K562 (cell line): ENCODE results near the gene CARD9. TPM values are rescaled to one million over a fixed set of nuclear protein-coding genes. Genes with fewer than 3 reads are reported as not detected.
A peak's percentile ranks its signal among the peaks of the same experiment; 100 is the strongest.

Experiments used
- ATAC-seq: fragments of 200-7000 bp; cut with Tn5 transposase; 3 replicates; pipeline ENCODE4 v1.9.1; 2020; ENCODE audit warnings: moderate library complexity
- BruUV-seq: library from RNA; stranded (reverse); fragments of 400-500 nt; replicated peaks from 2 replicates; lab custom pipeline; 2021; lab: Mats Ljungman, UMichigan
- CTCF ChIA-PET: fragments of 300-600 bp; formaldehyde crosslinking; extraction: SDS; loops from one replicate; lab custom pipeline; 2021; ENCODE audit warnings: low intra/inter-chr PET ratio; lab: Yijun Ruan, JAX
- POLR2A ChIA-PET: fragments of 300-600, 350-650 bp; sonication (Branson Sonifier 250); formaldehyde crosslinking; extraction: SDS; loops from one replicate; lab custom pipeline; 2021; ENCODE audit warnings: antibody characterized with exemption, inconsistent platforms; lab: Yijun Ruan, JAX
- DNase-seq, 4 experiments: peaks; one replicate each; pipeline versions ENCODE4 v3.0.0 to v3.0.0-alpha.2; 2011 to 2018; ENCODE audit warnings: low spot score in 3 of 4, mixed read lengths in 3 of 4; ENCODE audit errors: extremely low read depth in 1 of 4
- FAIRE-seq: peaks from 2 replicates; lab custom pipeline; 2011; peaks lifted over from hg19 to GRCh38; lab: Jason Lieb, UNC
- H2AFZ ChIP-seq: 2 replicates; pipeline ENCODE4 v1.6.0; 2011; ENCODE audit warnings: low read depth, low read length, control low read depth, inconsistent platforms
- H3K27ac ChIP-seq: fragments of 200-600 bp; 3 replicates; pipeline ENCODE4 v1.8.0; 2011; ENCODE audit warnings: low read depth, mild to moderate bottlenecking, control low read depth, inconsistent platforms, low read length, moderate library complexity, mixed read lengths; ENCODE audit errors: extremely low read depth
- H3K27me3 ChIP-seq, 2 experiments: fragments of 300-600 bp in 1 of 2; 2 replicates in 1 of 2; 3 replicates in 1 of 2; pipeline versions ENCODE4 v1.6.0 to v1.8.0; 2011; ENCODE audit warnings: inconsistent platforms in 2 of 2, low read length in 2 of 2, mild to moderate bottlenecking in 1 of 2, mixed read lengths in 1 of 2, moderate library complexity in 1 of 2; ENCODE audit not compliant: control insufficient read depth in 2 of 2, insufficient read depth in 2 of 2
- H3K36me3 ChIP-seq: fragments of 300-600 bp; 3 replicates; pipeline ENCODE4 v1.8.0; 2011; ENCODE audit warnings: mild to moderate bottlenecking, low read length, inconsistent platforms; ENCODE audit not compliant: control insufficient read depth, insufficient read depth
- H3K4me1 ChIP-seq, 2 experiments: fragments of 200-600 bp in 1 of 2; replicated peaks in 1 of 2; 2 replicates in 1 of 2; 3 replicates in 1 of 2; pipeline versions ENCODE4 v1.5.1 to v1.8.0; 2011; ENCODE audit warnings: inconsistent platforms in 2 of 2, low read length in 2 of 2, mild to moderate bottlenecking in 1 of 2, mixed read lengths in 1 of 2, moderate library complexity in 1 of 2; ENCODE audit not compliant: control insufficient read depth in 2 of 2, insufficient read depth in 2 of 2
- H3K4me2 ChIP-seq: 2 replicates; pipeline ENCODE4 v1.6.1; 2011; ENCODE audit warnings: low read length, control low read depth, inconsistent platforms, mixed read lengths; ENCODE audit not compliant: insufficient read depth
- H3K4me3 ChIP-seq: fragments of 200-600 bp; sonication (generic), shearing (Covaris generic); 2 replicates; pipeline ENCODE4 v1.5.1; 2016; ENCODE audit warnings: control low read depth, inconsistent platforms
- H3K79me2 ChIP-seq: fragments of 200-600 bp; 3 replicates; pipeline ENCODE4 v1.8.0; 2011; ENCODE audit warnings: low read length, inconsistent platforms; ENCODE audit not compliant: control insufficient read depth, insufficient read depth
- H3K9ac ChIP-seq, 2 experiments: 2 replicates each; pipeline versions ENCODE4 v1.6.0 to v1.6.1; 2011; ENCODE audit warnings: low read depth in 2 of 2, low read length in 2 of 2, control low read depth in 1 of 2, inconsistent platforms in 1 of 2, mild to moderate bottlenecking in 1 of 2, mixed read lengths in 1 of 2; ENCODE audit not compliant: insufficient read depth in 1 of 2
- H3K9me1 ChIP-seq: one replicate; pipeline ENCODE4 v1.6.0; 2011; ENCODE audit warnings: inconsistent platforms, mild to moderate bottlenecking, low read length, moderate library complexity; ENCODE audit not compliant: control insufficient read depth, insufficient read depth
- H3K9me3 ChIP-seq: replicated peaks from 2 replicates; pipeline ENCODE4 v1.5.1; 2011; ENCODE audit warnings: low read depth, low read length, inconsistent platforms; ENCODE audit not compliant: control insufficient read depth, insufficient read depth
- H4K20me1 ChIP-seq: replicated peaks from 2 replicates; pipeline ENCODE4 v1.6.1; 2011; ENCODE audit warnings: low read length, inconsistent platforms, mixed read lengths; ENCODE audit not compliant: control insufficient read depth, insufficient read depth
- EGR1 ChIP-seq: fragments of 450-650 bp; conservative IDR thresholded peaks from 2 replicates; pipeline ENCODE4 v1.6.1; 2017; ENCODE audit warnings: mild to moderate bottlenecking
- WGBS: fragments of 100-300 bp; shearing (Covaris generic); methylation state at CpG from one replicate; pipeline ENCODE4 v1.1.6; 2016; ENCODE audit warnings: low coverage, mixed read lengths; ENCODE audit not compliant: insufficient coverage; ENCODE audit errors: missing lambda C conversion rate; 5-methylcytosine and 5-hydroxymethylcytosine counted together
- in situ Hi-C: fragments of 300-500 bp; cut with MboI; formaldehyde crosslinking; loops from 4 replicates; pipeline ENCODE4 v1.15.0; 2018; ENCODE audit warnings: inconsistent platforms, mixed read lengths
- intact Hi-C: fragments of 100-400 bp; cut with micrococcal nuclease; formaldehyde crosslinking; loops from 2 replicates; pipeline ENCODE4 v1.14.2; 2022
- polyA plus RNA-seq, 8 experiments: library from polyadenylated mRNA; depleted of rRNA in 4 of 8; stranded (reverse) in 5 of 8; unstranded in 3 of 8; fragments of >200 nt; fragmentation: Nextera tagmentation in 2 of 8; fragmentation: Illumina TruSeq in 1 of 8; extraction: Ambion mirVana in 2 of 8; extraction: Trizol in 1 of 8; gene quantifications; 2 replicates each; pipeline versions ENCODE4 v1.2.1 to v1.2.3, GENCODE V29; 2011 to 2014; ENCODE audit warnings: inconsistent platforms in 1 of 8, missing spikeins in 1 of 8
- total RNA-seq, 7 experiments: library from RNA; depleted of rRNA in 6 of 7; stranded (reverse); fragments of >200 nt in 6 of 7; fragmentation: Illumina TruSeq in 2 of 7; extraction: Trizol in 2 of 7; gene quantifications; 2 replicates each; pipeline versions ENCODE4 v1.2.1 to v1.2.3, GENCODE V29; 2011 to 2021; ENCODE audit warnings: low replicate concordance in 1 of 7
- TF ChIP-seq, protein P1 (sequence below): fragments of 250-450 bp; sonication (Bioruptor Pico); IDR thresholded peaks from 2 replicates; pipeline ENCODE4 v1.4.0; 2020
- TF ChIP-seq, protein P2 (sequence below): IDR thresholded peaks from 2 replicates; pipeline ENCODE4 v1.6.1; 2012; ENCODE audit warnings: low read depth, low read length, improper control_type of control experiment, borderline replicate concordance

The CARD9 gene
- total and polyA plus RNA-seq, 9 of the 15 experiments (the other 6 are each of a cell fraction or from before 2014, with no cell fraction given): 1.7 to 53.0 (median 9.7) TPM

DNA sequence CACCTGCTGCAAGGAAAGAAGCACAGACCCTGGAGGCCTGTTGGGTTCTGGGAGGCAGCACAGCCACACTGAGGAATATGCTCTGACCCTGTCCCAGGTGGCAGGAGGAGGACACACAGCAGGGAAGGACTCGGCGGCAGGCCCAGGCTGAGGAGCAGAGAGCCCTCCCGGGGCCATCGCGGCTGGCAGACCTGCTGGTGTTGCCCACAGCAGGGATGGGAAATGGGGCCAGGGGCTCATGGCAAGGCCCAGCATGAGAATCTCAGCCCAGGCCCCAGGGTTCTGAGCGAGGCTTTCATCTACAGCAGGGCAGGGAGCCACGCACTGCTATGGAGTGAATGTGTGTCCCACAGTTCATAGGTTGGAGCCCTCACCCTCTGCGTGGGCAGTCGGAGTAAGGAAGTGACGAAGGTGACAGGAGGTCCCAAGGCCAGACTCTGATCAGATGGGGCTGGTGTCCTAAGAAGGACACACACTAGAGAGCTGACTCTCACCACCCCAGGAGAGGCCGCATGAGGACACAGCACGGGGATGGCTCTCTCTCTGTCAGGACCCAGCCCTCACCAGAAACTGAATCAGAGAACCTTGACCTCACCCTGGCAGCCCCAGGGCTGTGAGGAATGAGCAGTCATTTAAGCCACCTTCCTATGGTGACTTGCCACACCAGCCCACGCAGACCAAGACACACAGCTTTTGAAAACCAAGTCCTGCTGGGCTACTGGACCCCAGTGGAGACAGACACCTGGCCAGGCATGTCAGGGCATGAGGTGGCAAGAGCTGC lies 56.4 kb downstream of the CARD9 start:
- DNase-seq (no peak), ATAC-seq (no peak), FAIRE-seq (no peak)
- BruUV-seq: no TSS peak
- WGBS: 9% methylated on average over 13 of the region's 13 CpGs
- H3K27me3 ChIP-seq: peaks cover 7 to 30% of the 10 kb centered on the region in 2 experiments; a peak in 3 of 5 replicates
- in situ Hi-C loops (no loop called here), intact Hi-C loops (no loop called here)
- H3K9me3 ChIP-seq: peaks cover 7% of the 10 kb centered on the region
- no peaks in the 10 kb centered on the region for H3K9me1 ChIP-seq
- ChIA-PET CTCF (no interaction called here), POLR2A (no interaction called here)
- H3K79me2 ChIP-seq: no peaks in the 10 kb centered on the region
- no peaks in the 10 kb centered on the region; the same call in 1 of the 2 replicates for H4K20me1 ChIP-seq
- no peak overlapping the region for H2AFZ ChIP-seq
- no peak overlapping the region for H3K27ac ChIP-seq
- H3K4me1 ChIP-seq: peaks cover 0 to 30% of the 10 kb centered on the region in 2 experiments; a peak in 2 of 5 replicates
- no peaks in the 10 kb centered on the region for H3K36me3 ChIP-seq
- H3K9ac ChIP-seq: no peak overlapping the region
- H3K4me3 ChIP-seq: no peak overlapping the region
- peak; percentile 47 for TF ChIP-seq EGR1
- TF ChIP-seq, protein P1, sequence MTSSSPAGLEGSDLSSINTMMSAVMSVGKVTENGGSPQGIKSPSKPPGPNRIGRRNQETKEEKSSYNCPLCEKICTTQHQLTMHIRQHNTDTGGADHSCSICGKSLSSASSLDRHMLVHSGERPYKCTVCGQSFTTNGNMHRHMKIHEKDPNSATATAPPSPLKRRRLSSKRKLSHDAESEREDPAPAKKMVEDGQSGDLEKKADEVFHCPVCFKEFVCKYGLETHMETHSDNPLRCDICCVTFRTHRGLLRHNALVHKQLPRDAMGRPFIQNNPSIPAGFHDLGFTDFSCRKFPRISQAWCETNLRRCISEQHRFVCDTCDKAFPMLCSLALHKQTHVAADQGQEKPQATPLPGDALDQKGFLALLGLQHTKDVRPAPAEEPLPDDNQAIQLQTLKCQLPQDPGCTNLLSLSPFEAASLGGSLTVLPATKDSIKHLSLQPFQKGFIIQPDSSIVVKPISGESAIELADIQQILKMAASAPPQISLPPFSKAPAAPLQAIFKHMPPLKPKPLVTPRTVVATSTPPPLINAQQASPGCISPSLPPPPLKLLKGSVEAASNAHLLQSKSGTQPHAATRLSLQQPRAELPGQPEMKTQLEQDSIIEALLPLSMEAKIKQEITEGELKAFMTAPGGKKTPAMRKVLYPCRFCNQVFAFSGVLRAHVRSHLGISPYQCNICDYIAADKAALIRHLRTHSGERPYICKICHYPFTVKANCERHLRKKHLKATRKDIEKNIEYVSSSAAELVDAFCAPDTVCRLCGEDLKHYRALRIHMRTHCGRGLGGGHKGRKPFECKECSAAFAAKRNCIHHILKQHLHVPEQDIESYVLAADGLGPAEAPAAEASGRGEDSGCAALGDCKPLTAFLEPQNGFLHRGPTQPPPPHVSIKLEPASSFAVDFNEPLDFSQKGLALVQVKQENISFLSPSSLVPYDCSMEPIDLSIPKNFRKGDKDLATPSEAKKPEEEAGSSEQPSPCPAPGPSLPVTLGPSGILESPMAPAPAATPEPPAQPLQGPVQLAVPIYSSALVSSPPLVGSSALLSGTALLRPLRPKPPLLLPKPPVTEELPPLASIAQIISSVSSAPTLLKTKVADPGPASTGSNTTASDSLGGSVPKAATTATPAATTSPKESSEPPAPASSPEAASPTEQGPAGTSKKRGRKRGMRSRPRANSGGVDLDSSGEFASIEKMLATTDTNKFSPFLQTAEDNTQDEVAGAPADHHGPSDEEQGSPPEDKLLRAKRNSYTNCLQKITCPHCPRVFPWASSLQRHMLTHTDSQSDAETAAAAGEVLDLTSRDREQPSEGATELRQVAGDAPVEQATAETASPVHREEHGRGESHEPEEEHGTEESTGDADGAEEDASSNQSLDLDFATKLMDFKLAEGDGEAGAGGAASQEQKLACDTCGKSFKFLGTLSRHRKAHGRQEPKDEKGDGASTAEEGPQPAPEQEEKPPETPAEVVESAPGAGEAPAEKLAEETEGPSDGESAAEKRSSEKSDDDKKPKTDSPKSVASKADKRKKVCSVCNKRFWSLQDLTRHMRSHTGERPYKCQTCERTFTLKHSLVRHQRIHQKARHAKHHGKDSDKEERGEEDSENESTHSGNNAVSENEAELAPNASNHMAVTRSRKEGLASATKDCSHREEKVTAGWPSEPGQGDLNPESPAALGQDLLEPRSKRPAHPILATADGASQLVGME: no peak
- TF ChIP-seq, protein P2, sequence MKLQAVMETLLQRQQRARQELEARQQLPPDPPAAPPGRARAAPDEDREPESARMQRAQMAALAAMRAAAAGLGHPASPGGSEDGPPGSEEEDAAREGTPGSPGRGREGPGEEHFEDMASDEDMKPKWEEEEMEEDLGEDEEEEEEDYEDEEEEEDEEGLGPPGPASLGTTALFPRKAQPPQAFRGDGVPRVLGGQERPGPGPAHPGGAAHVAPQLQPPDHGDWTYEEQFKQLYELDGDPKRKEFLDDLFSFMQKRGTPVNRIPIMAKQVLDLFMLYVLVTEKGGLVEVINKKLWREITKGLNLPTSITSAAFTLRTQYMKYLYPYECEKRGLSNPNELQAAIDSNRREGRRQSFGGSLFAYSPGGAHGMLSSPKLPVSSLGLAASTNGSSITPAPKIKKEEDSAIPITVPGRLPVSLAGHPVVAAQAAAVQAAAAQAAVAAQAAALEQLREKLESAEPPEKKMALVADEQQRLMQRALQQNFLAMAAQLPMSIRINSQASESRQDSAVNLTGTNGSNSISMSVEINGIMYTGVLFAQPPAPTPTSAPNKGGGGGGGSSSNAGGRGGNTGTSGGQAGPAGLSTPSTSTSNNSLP: no peak
- H3K4me2 ChIP-seq: no peak overlapping the region
